Natural killer cell (primary cell): ENCODE results near the gene NDRG3. TPM values are rescaled to one million over a fixed set of nuclear protein-coding genes. Genes with fewer than 3 reads are reported as not detected.

ENCODE experiments used
- ATAC-seq, 3 donors: fragments of 150-1000 bp in 2 of 3; fragments of 200-7000 bp in 1 of 3; cut with Tn5 transposase; 1 replicate in 1 of 3; 2 replicates in 2 of 3; pipeline ENCODE4 v1.10.0; 2021; ENCODE audit warnings: mild to moderate bottlenecking in 2 of 3, moderate library complexity in 2 of 3
- DNase-seq, 2 donors: peaks; one replicate each; pipeline versions ENCODE4 v3.0.0 to v3.0.0-alpha.2; 2013 to 2021; ENCODE audit warnings: mixed read lengths in 1 of 2
- H3K27ac ChIP-seq: one replicate; pipeline ENCODE4 v1.5.1; 2013; ENCODE audit warnings: mild to moderate bottlenecking, low read length
- H3K27me3 ChIP-seq: one replicate; pipeline ENCODE4 v1.6.1; 2013; ENCODE audit warnings: low read length; ENCODE audit not compliant: control insufficient read depth, insufficient read depth
- H3K36me3 ChIP-seq: one replicate; pipeline ENCODE4 v1.6.1; 2013; ENCODE audit warnings: low read length; ENCODE audit not compliant: control insufficient read depth, insufficient read depth
- H3K4me1 ChIP-seq: one replicate; pipeline ENCODE4 v1.6.1; 2013; ENCODE audit warnings: low read length; ENCODE audit not compliant: control insufficient read depth, insufficient read depth
- H3K4me3 ChIP-seq: one replicate; pipeline ENCODE4 v1.5.1; 2013; ENCODE audit warnings: low read length
- H3K9me3 ChIP-seq: one replicate; pipeline ENCODE4 v1.6.1; 2013; ENCODE audit warnings: low read length; ENCODE audit not compliant: control insufficient read depth, insufficient read depth
- H3K27ac Mint-ChIP-seq, 2 donors: one replicate each; pipeline ENCODE4 v1.8.0; 2022; ENCODE audit warnings: mild to moderate bottlenecking in 2 of 2, mixed read lengths in 2 of 2, moderate library complexity in 1 of 2
- H3K27me3 Mint-ChIP-seq, 2 donors: one replicate each; pipeline ENCODE4 v1.8.0; 2022; ENCODE audit warnings: low read depth in 2 of 2, mixed read lengths in 2 of 2
- H3K36me3 Mint-ChIP-seq: one replicate; pipeline ENCODE4 v1.8.0; 2022; ENCODE audit warnings: mixed read lengths
- H3K4me1 Mint-ChIP-seq, 2 donors: one replicate each; pipeline ENCODE4 v1.8.0; 2022; ENCODE audit warnings: mixed read lengths in 2 of 2
- H3K4me3 Mint-ChIP-seq: one replicate; pipeline ENCODE4 v1.8.0; 2022; ENCODE audit warnings: mild to moderate bottlenecking, moderate library complexity, mixed read lengths
- H3K9me3 Mint-ChIP-seq, 2 donors: one replicate each; pipeline ENCODE4 v1.8.0; 2022; ENCODE audit warnings: mixed read lengths in 2 of 2
- CTCF ChIP-seq: fragments of 200-600 bp; IDR thresholded peaks from one replicate; pipeline ENCODE4 v1.8.0; 2022; ENCODE audit warnings: antibody characterized with exemption
- WGBS: methylation state at CpG from one replicate; pipeline ENCODE4 v1.1.7; 2013; ENCODE audit warnings: missing lambda C conversion rate; ENCODE audit not compliant: insufficient coverage; 5-methylcytosine and 5-hydroxymethylcytosine counted together
- intact Hi-C: fragments of 100-400 bp; cut with micrococcal nuclease; formaldehyde crosslinking; loops from one replicate; pipeline ENCODE4 v1.14.2; 2022
- total RNA-seq, 4 donors: library from RNA; stranded (reverse); fragments of 120-200 nt in 1 of 4; gene quantifications; one replicate each; pipeline versions ENCODE4 v1.2.3 to v1.2.4, GENCODE V29; 2013 to 2022

Gene NDRG3
- total RNA-seq, 3 donors from 2014 or later (not counting 1 experiment from before 2014, with no cell fraction given), result 27.1 to 30.3 (median 28.3) TPM

- peaks cover 17 to 27% of the 10 kb centered on the region in 2 donors for H3K4me1 Mint-ChIP-seq
- no peak overlapping the region for H3K4me3 ChIP-seq
- H3K9me3 Mint-ChIP-seq, result no peaks in the 10 kb centered on the region
- no peak for TF ChIP-seq CTCF
- intact Hi-C loops, result no loop called here
- no peak for ATAC-seq
- peak overlapping the region in 1 of 2 donors; percentile 19 for H3K27ac Mint-ChIP-seq
- WGBS, result 98% methylated on average over 7 of the region's 7 CpGs
- peaks cover 13% of the 10 kb centered on the region for H3K4me1 ChIP-seq
- H3K27ac ChIP-seq, result no peak overlapping the region
- H3K9me3 ChIP-seq, result no peaks in the 10 kb centered on the region
- H3K27me3 ChIP-seq, result no peaks in the 10 kb centered on the region
- H3K36me3 Mint-ChIP-seq, result no peaks in the 10 kb centered on the region
- H3K36me3 ChIP-seq, result no peaks in the 10 kb centered on the region
- H3K4me3 Mint-ChIP-seq, result no peak overlapping the region
- DNase-seq, result no peak
- no peaks in the 10 kb centered on the region for H3K27me3 Mint-ChIP-seq
These were observed 24.8 kb upstream of the NDRG3 start for GRCh38 chr20:36770680-36771079.

GRCh38 chr20:36768768-36769430, 23.0 kb upstream of the NDRG3 start:
- no peaks in the 10 kb centered on the region for H3K9me3 ChIP-seq
- H3K27me3 Mint-ChIP-seq, result no peaks in the 10 kb centered on the region
- H3K36me3 ChIP-seq, result no peaks in the 10 kb centered on the region
- H3K27ac ChIP-seq, result no peak overlapping the region
- no peak overlapping the region for H3K27ac Mint-ChIP-seq
- peaks cover 7% of the 10 kb centered on the region for H3K4me1 ChIP-seq
- DNase-seq (no peak), ATAC-seq (no peak)
- H3K4me3 Mint-ChIP-seq, result no peak overlapping the region
- intact Hi-C loops, result no loop called here
- no peak overlapping the region for H3K4me3 ChIP-seq
- WGBS, result 100% methylated on average over 2 of the region's 5 CpGs
- H3K9me3 Mint-ChIP-seq, result no peaks in the 10 kb centered on the region
- peaks cover 12 to 15% of the 10 kb centered on the region in 2 donors for H3K4me1 Mint-ChIP-seq
- H3K36me3 Mint-ChIP-seq, result no peaks in the 10 kb centered on the region
- no peaks in the 10 kb centered on the region for H3K27me3 ChIP-seq
- TF ChIP-seq CTCF, result no peak

GRCh38 chr20:36761125-36761524, 15.2 kb upstream of the NDRG3 start:
- Histone ChIP-seq H3K4me1 (peaks cover 9% of the 10 kb centered on the region), H3K27ac (no peak overlapping the region), H3K4me3 (no peak overlapping the region), H3K9me3 (no peaks in the 10 kb centered on the region), H3K27me3 (no peaks in the 10 kb centered on the region), H3K36me3 (peaks cover 2% of the 10 kb centered on the region)
- ATAC-seq (no peak), DNase-seq (no peak)
- Mint-ChIP-seq H3K4me3 (no peak overlapping the region), H3K9me3 (no peaks in the 10 kb centered on the region), H3K27ac (no peak overlapping the region), H3K27me3 (no peaks in the 10 kb centered on the region), H3K36me3 (no peaks in the 10 kb centered on the region), H3K4me1 (peaks cover 6% of the 10 kb centered on the region in 2 donors)
- 100% methylated on average over 3 of the region's 4 CpGs for WGBS
- TF ChIP-seq CTCF, result no peak
- intact Hi-C loops, result no loop called here

DNA sequence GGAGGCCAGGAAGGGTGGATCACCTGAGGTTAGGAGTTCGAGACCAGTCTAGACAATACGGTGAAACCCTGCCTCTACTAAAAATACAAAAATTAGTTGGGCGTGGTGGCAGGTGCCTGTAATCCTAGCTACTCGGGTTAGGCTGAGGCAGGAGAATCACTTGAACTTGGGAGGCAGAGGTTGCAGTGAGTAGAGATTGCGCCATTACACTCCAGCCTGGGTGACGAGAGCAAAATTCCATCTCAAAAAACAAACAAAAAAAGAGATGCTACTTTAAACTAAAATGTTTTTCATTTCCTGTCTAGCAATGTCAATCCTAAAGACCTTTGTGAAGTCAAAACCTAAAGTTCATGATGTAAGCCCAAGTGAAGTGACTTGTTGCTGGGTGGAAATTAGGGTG, 14.8 kb upstream of the NDRG3 start:
- WGBS, result 91% methylated on average over 6 of the region's 6 CpGs
- Mint-ChIP-seq H3K27ac (no peak overlapping the region), H3K4me3 (no peak overlapping the region), H3K4me1 (peaks cover 6% of the 10 kb centered on the region in 2 donors), H3K36me3 (no peaks in the 10 kb centered on the region), H3K9me3 (no peaks in the 10 kb centered on the region), H3K27me3 (no peaks in the 10 kb centered on the region)
- ATAC-seq (no peak), DNase-seq (no peak)
- TF ChIP-seq CTCF, result no peak
- peaks cover 9% of the 10 kb centered on the region for H3K4me1 ChIP-seq
- no peaks in the 10 kb centered on the region for H3K9me3 ChIP-seq
- no peak overlapping the region for H3K27ac ChIP-seq
- no peaks in the 10 kb centered on the region for H3K27me3 ChIP-seq
- H3K36me3 ChIP-seq, result peaks cover 3% of the 10 kb centered on the region
- no peak overlapping the region for H3K4me3 ChIP-seq
- intact Hi-C loops, result no loop called here
